HCT116 (cell line): ENCODE measurements around the gene TAF8. TPM values are rescaled to one million over a fixed set of nuclear protein-coding genes. Genes with fewer than 3 reads are reported as not detected.

ENCODE experiments used
- ATAC-seq: fragments of 200-7000 bp; cut with Tn5 transposase; 2 replicates; pipeline ENCODE4 v1.9.1; 2020; ENCODE audit warnings: mild to moderate bottlenecking, moderate library complexity
- BruUV-seq: library from RNA; stranded (reverse); fragments of 400-500 nt; replicated peaks from 2 replicates; lab custom pipeline; 2021; lab: Mats Ljungman, UMichigan
- CTCF ChIA-PET: fragments of 300-600 bp; sonication (Branson Sonifier 250); formaldehyde crosslinking; loops from one replicate; lab custom pipeline; 2021; ENCODE audit warnings: antibody characterized with exemption; lab: Charles Lee
- POLR2A ChIA-PET: fragments of 300-600, 350-600 bp; sonication (Branson Sonifier 250); formaldehyde crosslinking; loops from one replicate; lab custom pipeline; 2021; ENCODE audit warnings: antibody characterized with exemption; lab: Charles Lee
- RAD21 ChIA-PET, 2 experiments: fragments of 300-600 bp; sonication (Branson Sonifier 250); formaldehyde crosslinking; loops; one replicate each; lab custom pipeline; 2023; ENCODE audit warnings: low total read pairs in 2 of 2; ENCODE audit not compliant: uncharacterized antibody in 2 of 2, unreplicated experiment in 2 of 2, low non-redundant PET in 1 of 2; lab: Charles Lee
- DNase-seq: peaks from one replicate; pipeline ENCODE4 v3.0.0-alpha.2; 2010; ENCODE audit warnings: low read depth, low spot score
- H2AFZ ChIP-seq: fragments of 200-600 bp; shearing (Covaris generic), sonication (generic); 2 replicates; pipeline ENCODE4 v1.6.1; 2017; ENCODE audit warnings: low read depth, mixed run types, mixed read lengths, antibody characterized with exemption, low read length; ENCODE audit not compliant: poor library complexity, severe bottlenecking
- H3K27ac ChIP-seq: 2 replicates; pipeline ENCODE4 v1.5.1; 2012; ENCODE audit warnings: low read depth, low read length
- H3K27me3 ChIP-seq: fragments of 200-600 bp; sonication (generic); 2 replicates; pipeline ENCODE4 v1.6.1; 2016; ENCODE audit warnings: mixed run types, low read length, mixed read lengths; ENCODE audit not compliant: insufficient read depth
- H3K36me3 ChIP-seq, 2 experiments: fragments of 200-500 bp in 1 of 2; fragments of 200-600 bp in 1 of 2; sonication (Bioruptor generic) in 1 of 2; sonication (generic) in 1 of 2; 2 replicates each; pipeline versions ENCODE4 v1.5.1 to v1.6.1; 2014 to 2016; ENCODE audit warnings: low read length in 2 of 2, inconsistent platforms in 1 of 2, mixed read lengths in 1 of 2, mixed run types in 1 of 2; ENCODE audit not compliant: insufficient read depth in 2 of 2, control insufficient read depth in 1 of 2
- H3K4me1 ChIP-seq, 2 experiments: fragments of 200-600 bp in 1 of 2; sonication (generic) in 1 of 2; 2 replicates each; pipeline versions ENCODE4 v1.5.1 to v1.6.1; 2012 to 2017; ENCODE audit warnings: low read length in 2 of 2, inconsistent platforms in 1 of 2, mild to moderate bottlenecking in 1 of 2, mixed read lengths in 1 of 2, mixed run types in 1 of 2, moderate library complexity in 1 of 2; ENCODE audit not compliant: insufficient read depth in 2 of 2, control insufficient read depth in 1 of 2
- H3K4me2 ChIP-seq: fragments of 200-600 bp; sonication (generic); 2 replicates; pipeline ENCODE4 v1.6.1; 2017; ENCODE audit warnings: mixed run types, low read length, mixed read lengths
- H3K4me3 ChIP-seq, 2 experiments: fragments of 200-600 bp in 1 of 2; sonication (generic) in 1 of 2; replicated peaks in 1 of 2; 2 replicates each; pipeline ENCODE4 v1.5.1; 2011 to 2016; ENCODE audit warnings: low read length in 2 of 2, control low read depth in 1 of 2, low read depth in 1 of 2, mild to moderate bottlenecking in 1 of 2, mixed read lengths in 1 of 2, mixed run types in 1 of 2
- H3K79me2 ChIP-seq: fragments of 200-600 bp; sonication (generic); 2 replicates; pipeline ENCODE4 v1.6.1; 2017; ENCODE audit warnings: mild to moderate bottlenecking, mixed run types, low read length, moderate library complexity, mixed read lengths; ENCODE audit not compliant: insufficient read depth
- H3K9ac ChIP-seq: fragments of 200-600 bp; sonication (generic); 2 replicates; pipeline ENCODE4 v1.6.1; 2016; ENCODE audit warnings: low read length, mixed read lengths
- H3K9me2 ChIP-seq: fragments of 200-600 bp; sonication (generic), shearing (Covaris generic); 2 replicates; pipeline ENCODE4 v1.6.1; 2017; ENCODE audit warnings: mixed run types, mild to moderate bottlenecking, moderate library complexity; ENCODE audit not compliant: insufficient read depth
- H3K9me3 ChIP-seq, 2 experiments: fragments of 200-500 bp in 1 of 2; fragments of 200-600 bp in 1 of 2; sonication (Bioruptor generic) in 1 of 2; sonication (generic) in 1 of 2; 2 replicates each; pipeline ENCODE4 v1.6.1; 2014 to 2017; ENCODE audit warnings: low read length in 2 of 2, mixed read lengths in 2 of 2, inconsistent platforms in 1 of 2, low read depth in 1 of 2, mild to moderate bottlenecking in 1 of 2, mixed run types in 1 of 2, moderate library complexity in 1 of 2; ENCODE audit not compliant: control insufficient read depth in 1 of 2, insufficient read depth in 1 of 2
- H4K20me1 ChIP-seq: fragments of 200-600 bp; sonication (generic), shearing (Covaris generic); 2 replicates; pipeline ENCODE4 v1.6.1; 2017; ENCODE audit warnings: mixed run types, mild to moderate bottlenecking, moderate library complexity; ENCODE audit not compliant: insufficient read depth
- ATF3 ChIP-seq: IDR thresholded peaks from 2 replicates; pipeline ENCODE4 v1.6.1; 2012
- CBX3 ChIP-seq: IDR thresholded peaks from 2 replicates; pipeline ENCODE4 v1.6.1; 2012; ENCODE audit warnings: low read depth
- CEBPB ChIP-seq: IDR thresholded peaks from 2 replicates; pipeline ENCODE4 v1.6.1; 2012; ENCODE audit warnings: low read depth
- ELF1 ChIP-seq: IDR thresholded peaks from 2 replicates; pipeline ENCODE4 v1.6.1; 2012; ENCODE audit warnings: low read depth, borderline replicate concordance
- EZH2 ChIP-seq: fragments of 200-600 bp; sonication (generic); IDR thresholded peaks from 2 replicates; pipeline ENCODE4 v1.6.1; 2017; ENCODE audit warnings: antibody characterized with exemption, mixed run types
- EZH2phosphoT487 ChIP-seq: fragments of 200-600 bp; IDR thresholded peaks from 2 replicates; pipeline ENCODE4 v1.6.1; 2018; ENCODE audit warnings: antibody characterized with exemption, borderline replicate concordance
- FOSL1 ChIP-seq: IDR thresholded peaks from 2 replicates; pipeline ENCODE4 v1.6.1; 2012; ENCODE audit warnings: low read depth
- JUND ChIP-seq: IDR thresholded peaks from 2 replicates; pipeline ENCODE4 v1.6.1; 2012
- MAX ChIP-seq: IDR thresholded peaks from 2 replicates; pipeline ENCODE4 v1.6.1; 2012
- POLR2A ChIP-seq: IDR thresholded peaks from 2 replicates; pipeline ENCODE4 v1.7.0; 2011; ENCODE audit warnings: borderline replicate concordance; ENCODE audit not compliant: insufficient read depth, insufficient read length; ENCODE audit errors: extremely low read depth
- POLR2AphosphoS5 ChIP-seq: IDR thresholded peaks from 2 replicates; pipeline ENCODE4 v1.6.1; 2011; ENCODE audit warnings: mild to moderate bottlenecking, low read depth, low read length, moderate library complexity
- RAD21 ChIP-seq: IDR thresholded peaks from 2 replicates; pipeline ENCODE4 v1.6.1; 2012; ENCODE audit warnings: low read depth, mild to moderate bottlenecking
- SIN3A ChIP-seq: IDR thresholded peaks from 2 replicates; pipeline ENCODE4 v1.6.1; 2012; ENCODE audit warnings: low read depth
- SP1 ChIP-seq: IDR thresholded peaks from 2 replicates; pipeline ENCODE4 v1.6.1; 2012; ENCODE audit warnings: low read depth
- SRF ChIP-seq: IDR thresholded peaks from 2 replicates; pipeline ENCODE4 v1.6.1; 2012; ENCODE audit warnings: low read depth
- ZBTB33 ChIP-seq: IDR thresholded peaks from 2 replicates; pipeline ENCODE4 v1.6.1; 2011; ENCODE audit warnings: mild to moderate bottlenecking, low read length, moderate library complexity; ENCODE audit not compliant: insufficient replicate concordance; ENCODE audit errors: extremely low read depth
- ZFX ChIP-seq: fragments of 450-650 bp; IDR thresholded peaks from 2 replicates; pipeline ENCODE4 v1.6.1; 2017
- ZNF274 ChIP-seq: fragments of 200-500 bp; sonication (Bioruptor generic); IDR thresholded peaks from 2 replicates; pipeline ENCODE4 v1.6.1; 2014; ENCODE audit warnings: mild to moderate bottlenecking, low read depth, low read length, inconsistent platforms
- intact Hi-C: fragments of 100-400 bp; cut with micrococcal nuclease; formaldehyde crosslinking; loops from 2 replicates; pipeline ENCODE4 v1.10.0; 2022
- total RNA-seq: library from RNA; stranded (reverse); gene quantifications from one replicate; pipeline ENCODE4 v1.2.1, GENCODE V29; 2021; ENCODE audit not compliant: unreplicated experiment
- TF ChIP-seq, protein P1 (sequence below): IDR thresholded peaks from 2 replicates; pipeline ENCODE4 v1.6.1; 2012; ENCODE audit warnings: low read depth

Gene TAF8
- total RNA-seq, 1 experiment from 2014 or later: 29.5 TPM

- Histone ChIP-seq H3K79me2 (no peaks in the 10 kb centered on the region), H3K4me3 (no peak overlapping the region), H3K4me2 (no peak overlapping the region), H3K36me3 (no peaks in the 10 kb centered on the region), H3K9me3 (no peaks in the 10 kb centered on the region), H3K4me1 (peaks cover 0 to 6% of the 10 kb centered on the region in 2 experiments; a peak in 1 of 4 replicates), H2AFZ (no peak overlapping the region), H4K20me1 (no peaks in the 10 kb centered on the region), H3K27ac (no peak overlapping the region), H3K9ac (no peak overlapping the region), H3K9me2 (no peaks in the 10 kb centered on the region), H3K27me3 (no peaks in the 10 kb centered on the region)
- ChIA-PET RAD21 (no interaction called here), POLR2A (no interaction called here), CTCF (no interaction called here)
- no peak for ATAC-seq
- intact Hi-C loops: no loop called here
- TF ChIP-seq SRF (no peak), ZNF274 (no peak), CBX3 (no peak), JUND (no peak), CEBPB (no peak), ZBTB33 (no peak), SP1 (no peak), FOSL1 (no peak), MAX (no peak), EZH2phosphoT487 (no peak), ATF3 (no peak), EZH2 (no peak), ELF1 (no peak), ZFX (no peak), SIN3A (no peak), RAD21 (no peak), POLR2AphosphoS5 (no peak), POLR2A (no peak)
- TF ChIP-seq, protein P1, sequence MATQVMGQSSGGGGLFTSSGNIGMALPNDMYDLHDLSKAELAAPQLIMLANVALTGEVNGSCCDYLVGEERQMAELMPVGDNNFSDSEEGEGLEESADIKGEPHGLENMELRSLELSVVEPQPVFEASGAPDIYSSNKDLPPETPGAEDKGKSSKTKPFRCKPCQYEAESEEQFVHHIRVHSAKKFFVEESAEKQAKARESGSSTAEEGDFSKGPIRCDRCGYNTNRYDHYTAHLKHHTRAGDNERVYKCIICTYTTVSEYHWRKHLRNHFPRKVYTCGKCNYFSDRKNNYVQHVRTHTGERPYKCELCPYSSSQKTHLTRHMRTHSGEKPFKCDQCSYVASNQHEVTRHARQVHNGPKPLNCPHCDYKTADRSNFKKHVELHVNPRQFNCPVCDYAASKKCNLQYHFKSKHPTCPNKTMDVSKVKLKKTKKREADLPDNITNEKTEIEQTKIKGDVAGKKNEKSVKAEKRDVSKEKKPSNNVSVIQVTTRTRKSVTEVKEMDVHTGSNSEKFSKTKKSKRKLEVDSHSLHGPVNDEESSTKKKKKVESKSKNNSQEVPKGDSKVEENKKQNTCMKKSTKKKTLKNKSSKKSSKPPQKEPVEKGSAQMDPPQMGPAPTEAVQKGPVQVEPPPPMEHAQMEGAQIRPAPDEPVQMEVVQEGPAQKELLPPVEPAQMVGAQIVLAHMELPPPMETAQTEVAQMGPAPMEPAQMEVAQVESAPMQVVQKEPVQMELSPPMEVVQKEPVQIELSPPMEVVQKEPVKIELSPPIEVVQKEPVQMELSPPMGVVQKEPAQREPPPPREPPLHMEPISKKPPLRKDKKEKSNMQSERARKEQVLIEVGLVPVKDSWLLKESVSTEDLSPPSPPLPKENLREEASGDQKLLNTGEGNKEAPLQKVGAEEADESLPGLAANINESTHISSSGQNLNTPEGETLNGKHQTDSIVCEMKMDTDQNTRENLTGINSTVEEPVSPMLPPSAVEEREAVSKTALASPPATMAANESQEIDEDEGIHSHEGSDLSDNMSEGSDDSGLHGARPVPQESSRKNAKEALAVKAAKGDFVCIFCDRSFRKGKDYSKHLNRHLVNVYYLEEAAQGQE: no peak
- no peak for DNase-seq
- BruUV-seq: no TSS peak
These were observed 40.0 kb upstream of the TAF8 start for GRCh38 chr6:42010185-42010891.
